Activated CD4-positive, alpha-beta memory T cell treated with anti-CD3 and anti-CD28 coated beads, Interleukin-2, amount 10 ng/mL, durations not matched to agents 7 days and 5 days (primary cell): ENCODE results near the gene MYOD1. TPM values are rescaled to one million over a fixed set of nuclear protein-coding genes. Genes with fewer than 3 reads are reported as not detected.

Source experiments
- CTCF ChIA-PET: fragments of 350-600 bp; sonication (Branson Sonifier 250); formaldehyde crosslinking; loops from one replicate; lab custom pipeline; 2021; ENCODE audit warnings: antibody characterized with exemption, inconsistent platforms; lab: Charles Lee
- POLR2A ChIA-PET: fragments of 350-600 bp; sonication (Branson Sonifier 250); formaldehyde crosslinking; loops from one replicate; lab custom pipeline; 2021; ENCODE audit warnings: antibody characterized with exemption; lab: Charles Lee
- DNase-seq: peaks from one replicate; pipeline ENCODE4 v3.0.0-alpha.2; 2020
- H3K27ac Mint-ChIP-seq: one replicate; pipeline ENCODE4 v1.8.0; 2021; ENCODE audit warnings: mild to moderate bottlenecking, mixed read lengths
- H3K27me3 Mint-ChIP-seq: one replicate; pipeline ENCODE4 v1.8.0; 2021; ENCODE audit warnings: mixed read lengths
- H3K36me3 Mint-ChIP-seq: one replicate; pipeline ENCODE4 v1.8.0; 2021; ENCODE audit warnings: low read depth, mixed read lengths
- H3K4me1 Mint-ChIP-seq: one replicate; pipeline ENCODE4 v1.8.0; 2021; ENCODE audit warnings: mixed read lengths
- H3K4me3 Mint-ChIP-seq: one replicate; pipeline ENCODE4 v1.8.0; 2021; ENCODE audit warnings: mild to moderate bottlenecking, mixed read lengths
- H3K9me3 Mint-ChIP-seq: one replicate; pipeline ENCODE4 v1.8.0; 2021; ENCODE audit warnings: mixed read lengths
- total RNA-seq, 2 experiments: library from RNA; stranded (reverse); gene quantifications; one replicate each; pipeline ENCODE4 v1.2.3, GENCODE V29; 2021

MYOD1 gene
- not detected for total RNA-seq

- Mint-ChIP-seq H3K27ac (no peak within 1 kb of the TSS), H3K4me1 (no peaks in the 10 kb centered on the region), H3K36me3 (no peaks in the 10 kb centered on the region), H3K27me3 (peaks cover 49% of the 10 kb centered on the region), H3K4me3 (no peak within 1 kb of the TSS), H3K9me3 (no peaks in the 10 kb centered on the region)
- CTCF ChIA-PET, result interaction anchor here (1.0 to 1.3 kb wide), 2 partner anchors 12 to 120 kb away, joined by 3 to 4 read pairs; no protein-coding TSS in a partner anchor
- POLR2A ChIA-PET, result no interaction called here
- no peak for DNase-seq
Measured at GRCh38 chr11:17719028-17719937, at the start of gene MYOD1. Gene MYOD1 (plus strand): TSS chr11:17719571. CDS start chr11:17719783, 212 bp downstream.

- ChIA-PET CTCF (no interaction called here), POLR2A (no interaction called here)
- no peaks in the 10 kb centered on the region for H3K36me3 Mint-ChIP-seq
- H3K4me1 Mint-ChIP-seq, result no peaks in the 10 kb centered on the region
- H3K9me3 Mint-ChIP-seq, result peaks cover 2% of the 10 kb centered on the region
- peaks cover 22% of the 10 kb centered on the region for H3K27me3 Mint-ChIP-seq
- DNase-seq, result no peak
- H3K4me3 Mint-ChIP-seq, result no peak overlapping the region
- no peak overlapping the region for H3K27ac Mint-ChIP-seq
Measured at GRCh38 chr11:17672469-17672868, 46.9 kb upstream of the MYOD1 start.

GRCh38 chr11:17673951-17674350 is 45.4 kb upstream of the MYOD1 start:
- H3K4me1 Mint-ChIP-seq, result no peaks in the 10 kb centered on the region
- POLR2A ChIA-PET, result no interaction called here
- H3K27me3 Mint-ChIP-seq, result peaks cover 19% of the 10 kb centered on the region
- H3K4me3 Mint-ChIP-seq, result no peak overlapping the region
- DNase-seq, result no peak
- peaks cover 2% of the 10 kb centered on the region for H3K9me3 Mint-ChIP-seq
- CTCF ChIA-PET, result no interaction called here
- H3K36me3 Mint-ChIP-seq, result no peaks in the 10 kb centered on the region
- no peak overlapping the region for H3K27ac Mint-ChIP-seq

GRCh38 chr11:17682848-17683247 is 36.5 kb upstream of the MYOD1 start:
- ChIA-PET CTCF (no interaction called here), POLR2A (no interaction called here)
- H3K36me3 Mint-ChIP-seq, result no peaks in the 10 kb centered on the region
- H3K27me3 Mint-ChIP-seq, result peaks cover 3% of the 10 kb centered on the region
- no peaks in the 10 kb centered on the region for H3K4me1 Mint-ChIP-seq
- DNase-seq, result no peak
- H3K27ac Mint-ChIP-seq, result no peak overlapping the region
- H3K9me3 Mint-ChIP-seq, result no peaks in the 10 kb centered on the region
- H3K4me3 Mint-ChIP-seq, result no peak overlapping the region

- no peak overlapping the region for H3K27ac Mint-ChIP-seq
- H3K36me3 Mint-ChIP-seq, result no peaks in the 10 kb centered on the region
- no peaks in the 10 kb centered on the region for H3K9me3 Mint-ChIP-seq
- H3K27me3 Mint-ChIP-seq, result peaks cover 3% of the 10 kb centered on the region
- no peak for DNase-seq
- no peak overlapping the region for H3K4me3 Mint-ChIP-seq
- POLR2A ChIA-PET, result no interaction called here
- H3K4me1 Mint-ChIP-seq, result no peaks in the 10 kb centered on the region
- CTCF ChIA-PET, result no interaction called here
Measured at GRCh38 chr11:17683377-17684161, 35.8 kb upstream of the MYOD1 start.

GRCh38 chr11:17684550-17684949 is 34.8 kb upstream of the MYOD1 start:
- ChIA-PET POLR2A (no interaction called here), CTCF (no interaction called here)
- DNase-seq, result no peak
- no peaks in the 10 kb centered on the region for H3K4me1 Mint-ChIP-seq
- H3K36me3 Mint-ChIP-seq, result no peaks in the 10 kb centered on the region
- no peaks in the 10 kb centered on the region for H3K9me3 Mint-ChIP-seq
- H3K27me3 Mint-ChIP-seq, result peaks cover 3% of the 10 kb centered on the region
- no peak overlapping the region for H3K27ac Mint-ChIP-seq
- no peak overlapping the region for H3K4me3 Mint-ChIP-seq

- no peak overlapping the region for H3K4me3 Mint-ChIP-seq
- no peaks in the 10 kb centered on the region for H3K4me1 Mint-ChIP-seq
- DNase-seq, result no peak
- H3K27ac Mint-ChIP-seq, result no peak overlapping the region
- peaks cover 6% of the 10 kb centered on the region for H3K27me3 Mint-ChIP-seq
- no peaks in the 10 kb centered on the region for H3K9me3 Mint-ChIP-seq
- ChIA-PET CTCF (no interaction called here), POLR2A (no interaction called here)
- H3K36me3 Mint-ChIP-seq, result no peaks in the 10 kb centered on the region
Measured at GRCh38 chr11:17686231-17686980, 33.0 kb upstream of the MYOD1 start.

- Mint-ChIP-seq H3K4me1 (no peaks in the 10 kb centered on the region), H3K4me3 (no peak overlapping the region), H3K27ac (no peak overlapping the region), H3K27me3 (peaks cover 14% of the 10 kb centered on the region), H3K9me3 (no peaks in the 10 kb centered on the region), H3K36me3 (no peaks in the 10 kb centered on the region)
- POLR2A ChIA-PET, result no interaction called here
- CTCF ChIA-PET, result no interaction called here
- no peak for DNase-seq
Measured at GRCh38 chr11:17687946-17688670, 31.3 kb upstream of the MYOD1 start.

- no peak for DNase-seq
- no peaks in the 10 kb centered on the region for H3K36me3 Mint-ChIP-seq
- no peak overlapping the region for H3K4me3 Mint-ChIP-seq
- H3K9me3 Mint-ChIP-seq, result no peaks in the 10 kb centered on the region
- ChIA-PET CTCF (no interaction called here), POLR2A (no interaction called here)
- H3K27ac Mint-ChIP-seq, result no peak overlapping the region
- no peaks in the 10 kb centered on the region for H3K4me1 Mint-ChIP-seq
- peaks cover 41% of the 10 kb centered on the region for H3K27me3 Mint-ChIP-seq
Measured at GRCh38 chr11:17691550-17691949, 27.8 kb upstream of the MYOD1 start.

- CTCF ChIA-PET, result no interaction called here
- no peak overlapping the region for H3K27ac Mint-ChIP-seq
- POLR2A ChIA-PET, result no interaction called here
- peaks cover 43% of the 10 kb centered on the region for H3K27me3 Mint-ChIP-seq
- H3K36me3 Mint-ChIP-seq, result no peaks in the 10 kb centered on the region
- no peak for DNase-seq
- H3K4me3 Mint-ChIP-seq, result no peak overlapping the region
- H3K9me3 Mint-ChIP-seq, result no peaks in the 10 kb centered on the region
- no peaks in the 10 kb centered on the region for H3K4me1 Mint-ChIP-seq
Measured at GRCh38 chr11:17691976-17692375, 27.4 kb upstream of the MYOD1 start.

- CTCF ChIA-PET, result no interaction called here
- POLR2A ChIA-PET, result no interaction called here
Measured at GRCh38 chr11:17692931-17693330, 26.4 kb upstream of the MYOD1 start.

GRCh38 chr11:17693531-17693930 is 25.8 kb upstream of the MYOD1 start:
- H3K36me3 Mint-ChIP-seq, result no peaks in the 10 kb centered on the region
- POLR2A ChIA-PET, result no interaction called here
- no peaks in the 10 kb centered on the region for H3K9me3 Mint-ChIP-seq
- H3K4me3 Mint-ChIP-seq, result no peak overlapping the region
- H3K27ac Mint-ChIP-seq, result no peak overlapping the region
- H3K4me1 Mint-ChIP-seq, result no peaks in the 10 kb centered on the region
- peaks cover 53% of the 10 kb centered on the region for H3K27me3 Mint-ChIP-seq
- DNase-seq, result no peak
- CTCF ChIA-PET, result no interaction called here

More at GRCh38 chr11:17692931-17693330, 26.4 kb upstream of the MYOD1 start:
- H3K36me3 Mint-ChIP-seq, result no peaks in the 10 kb centered on the region
- no peaks in the 10 kb centered on the region for H3K9me3 Mint-ChIP-seq
- no peaks in the 10 kb centered on the region for H3K4me1 Mint-ChIP-seq
- DNase-seq, result no peak
- H3K4me3 Mint-ChIP-seq, result no peak overlapping the region
- H3K27ac Mint-ChIP-seq, result no peak overlapping the region
- peaks cover 49% of the 10 kb centered on the region for H3K27me3 Mint-ChIP-seq
